Activated T-helper 1 cell treated with Interleukin-2 at 50 U/mL for 16 hours (primary cell): Measurements from ENCODE around the gene FAM53A.
"Not testable (repeated sequence)": the region's sequence is repeated elsewhere in the genome, so short reads cannot be mapped to it uniquely, and the experiment has no call there.

Source experiments
- DNase-seq: peaks from one replicate; pipeline ENCODE4 v3.0.0-alpha.2; 2020; ENCODE audit warnings: low read depth

FAM53A gene

DNA sequence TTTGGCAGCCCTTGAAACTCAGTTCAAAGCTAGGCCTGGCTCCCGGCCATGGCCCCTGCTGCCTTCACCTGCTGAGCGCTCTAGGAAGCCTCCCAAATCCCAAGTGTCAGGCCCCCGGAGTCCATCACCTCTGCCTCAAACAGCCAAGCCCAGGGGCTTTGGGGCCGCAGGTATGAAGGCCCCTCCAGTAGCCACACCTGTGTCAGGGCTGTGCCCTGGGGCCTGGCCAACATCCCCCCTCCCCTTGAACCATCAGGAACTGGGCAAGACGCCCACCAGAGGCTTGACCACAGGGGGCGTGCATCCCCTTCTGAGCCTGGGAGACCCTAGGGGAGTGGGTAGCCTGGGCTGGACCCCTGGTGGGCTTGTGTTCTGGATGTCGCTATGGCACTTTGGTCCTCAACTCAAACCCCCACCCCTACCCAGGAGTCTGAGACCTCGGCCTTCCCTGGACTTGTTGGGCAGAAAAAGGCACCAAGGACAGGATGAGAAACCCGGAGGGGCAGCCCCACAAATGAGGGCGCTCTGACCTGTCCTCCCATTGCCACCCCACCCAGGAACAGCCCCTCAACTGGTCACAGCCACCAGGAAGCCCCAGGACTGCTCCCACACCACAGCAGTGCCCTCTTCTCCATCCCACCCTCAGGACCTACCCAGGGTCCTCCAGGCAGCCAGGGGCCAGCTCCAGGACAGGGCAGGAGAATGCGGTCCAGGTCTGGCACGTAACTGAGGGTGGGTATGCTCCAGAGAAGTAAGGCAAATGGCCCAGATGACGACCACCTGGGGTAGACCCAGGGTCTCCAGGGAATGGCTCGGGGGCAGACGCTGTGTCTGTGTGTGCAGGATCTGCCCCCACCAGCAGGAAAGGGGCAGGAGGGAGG, 32.2 kb upstream of the FAM53A start:
- DNase-seq: no peak

DNA sequence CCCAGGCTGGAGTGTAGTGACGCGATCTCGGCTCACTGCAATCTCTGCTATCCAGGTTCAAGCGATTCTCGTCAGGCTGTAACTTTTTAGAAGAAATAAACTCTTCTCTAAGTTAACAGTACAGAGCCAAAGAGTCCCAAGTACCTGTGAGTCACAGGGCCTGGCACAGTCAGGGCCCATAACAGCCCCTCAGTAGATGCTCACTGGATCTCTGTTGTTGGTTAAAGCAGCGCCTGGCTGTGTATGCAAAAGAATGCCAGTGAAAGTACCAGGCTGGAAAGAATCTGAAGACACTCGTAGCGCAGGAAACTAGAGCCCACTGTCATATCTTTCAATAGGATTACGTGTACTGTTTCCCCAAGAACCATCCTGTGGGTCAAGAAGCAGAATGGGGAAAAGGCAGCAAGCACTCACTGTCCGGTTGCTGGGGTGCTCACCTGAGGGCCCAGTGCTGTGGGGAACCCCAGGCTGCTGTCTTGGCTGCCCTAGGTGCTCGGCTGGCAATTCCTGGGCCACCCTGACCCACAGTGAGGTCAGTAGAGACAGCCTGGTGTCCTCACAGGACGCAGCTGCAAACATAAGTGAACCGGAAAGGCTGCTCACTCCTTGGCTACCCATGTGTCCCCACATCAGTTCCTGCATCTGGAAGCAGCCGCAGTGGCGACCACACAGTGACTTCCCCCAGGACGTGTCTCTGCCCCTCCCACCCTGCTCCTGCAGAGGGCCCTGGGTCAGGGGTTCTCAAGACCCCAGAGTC, 31.1 kb upstream of the FAM53A start:
- DNase-seq: no peak

DNA sequence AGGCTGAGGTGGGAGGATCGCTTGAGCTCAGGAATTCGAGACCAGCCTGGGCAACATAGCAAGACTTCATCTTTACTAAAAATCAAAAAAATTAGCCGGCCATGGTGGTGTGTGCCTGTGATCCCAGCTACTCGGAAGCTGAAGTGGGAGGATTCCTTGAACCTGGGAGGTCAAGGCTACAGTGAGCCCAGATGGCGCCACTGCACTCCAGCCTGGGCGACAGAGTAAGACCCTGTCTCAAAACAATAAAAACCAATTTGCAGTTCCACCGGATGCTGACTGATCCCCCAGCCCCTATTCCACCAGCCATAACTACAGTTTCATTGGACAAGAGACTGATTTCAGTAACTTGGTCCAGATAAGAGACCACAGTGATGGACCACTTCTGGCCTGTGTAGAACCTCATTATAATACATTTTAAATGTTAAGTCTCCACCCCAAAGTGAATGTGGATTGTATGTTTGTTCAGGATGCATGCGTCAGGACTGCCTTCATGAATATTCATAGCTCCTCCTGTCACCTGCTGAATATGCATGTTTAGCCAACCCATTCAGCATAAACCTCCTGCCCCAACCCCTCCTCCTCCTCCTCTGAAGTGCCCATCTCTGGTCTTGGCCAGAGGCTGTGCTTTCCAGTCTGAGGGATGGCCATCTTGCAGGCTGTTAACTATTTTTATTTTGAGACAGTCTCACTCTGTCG, 30.3 kb upstream of the FAM53A start:
- no peak for DNase-seq

DNA sequence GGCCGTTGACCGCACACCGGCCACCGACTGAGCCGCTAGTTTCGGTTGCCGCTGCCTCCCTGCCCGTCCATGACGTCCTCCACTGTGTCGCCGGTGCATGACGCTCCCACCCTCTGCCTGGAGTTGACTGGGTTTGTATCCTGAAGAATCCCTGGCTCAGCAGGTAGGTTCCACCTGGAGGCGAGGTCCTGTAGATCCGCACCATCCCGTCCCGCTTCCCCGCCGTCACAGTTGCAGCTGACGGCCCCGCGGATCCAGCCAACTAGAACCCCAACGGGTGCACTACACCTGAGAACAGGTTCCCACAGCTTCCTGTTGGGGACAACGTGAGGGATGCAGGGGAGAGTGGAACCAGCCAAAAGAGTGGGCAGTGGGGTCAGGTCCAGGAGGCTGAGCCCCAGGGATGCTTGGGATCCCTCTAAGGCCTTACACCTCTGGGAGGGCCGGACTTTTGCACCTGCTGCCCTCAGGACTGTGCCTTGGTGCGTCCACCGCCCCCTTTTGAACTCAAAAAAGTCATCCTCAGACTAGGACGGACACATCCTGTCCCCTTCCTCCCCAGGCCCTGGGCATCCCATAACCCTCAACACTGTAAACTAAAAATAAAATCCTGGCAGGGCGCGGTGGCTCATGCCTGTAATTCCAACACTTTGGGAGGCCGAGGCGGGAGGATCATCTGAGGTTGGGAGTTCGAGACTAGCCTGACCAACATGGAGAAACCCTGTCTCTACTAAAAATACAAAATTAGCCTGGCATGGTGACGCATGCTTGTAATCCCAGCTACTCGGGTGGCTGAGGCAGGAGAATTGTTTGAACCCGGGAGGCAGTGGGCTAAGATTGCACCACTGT, 29.1 kb upstream of the FAM53A start:
- no peak for DNase-seq

DNA sequence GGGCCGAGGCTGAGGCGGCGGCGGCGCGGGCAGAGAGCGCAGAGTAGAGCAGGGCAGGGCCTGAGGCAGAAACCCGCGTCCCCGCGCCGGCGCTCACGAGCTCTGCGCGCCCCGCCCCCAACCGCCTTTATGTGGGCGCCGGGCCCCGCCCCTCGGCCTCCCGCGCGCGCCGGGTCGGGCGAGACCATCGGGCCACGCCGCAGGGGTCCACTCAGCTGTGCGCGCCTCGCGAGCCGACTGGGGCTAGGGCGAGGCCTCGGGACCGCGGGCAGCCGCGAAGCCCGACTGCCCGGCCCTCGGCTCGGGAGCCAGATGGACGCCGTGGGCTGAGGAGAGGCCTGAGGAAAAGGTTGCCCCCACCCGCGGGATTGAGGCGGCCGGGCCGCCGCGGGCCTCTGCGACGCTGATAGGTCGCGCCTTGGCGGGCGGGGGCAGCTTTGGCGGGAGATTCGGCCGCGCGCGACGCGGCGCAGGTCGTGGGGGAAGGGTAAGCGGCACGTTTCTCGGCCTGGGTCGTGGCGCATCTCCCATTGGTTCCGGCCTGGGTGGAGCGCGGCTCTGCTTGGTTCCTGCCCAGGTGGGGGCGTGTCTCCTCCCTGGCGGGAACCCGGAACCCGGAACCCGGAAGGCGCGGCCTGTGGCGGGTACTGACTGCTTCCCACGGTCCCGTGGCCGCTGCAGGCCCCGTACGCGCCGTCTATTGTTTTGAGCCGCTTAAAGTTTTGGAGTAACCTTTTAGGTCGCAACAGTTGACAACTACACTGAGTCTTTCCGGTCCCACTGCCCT, 28.3 kb upstream of the FAM53A start, which contains the start of gene SLBP:
Gene SLBP, minus strand, starts transcription at position 104 of the 787 bp plus-strand sequence. CDS start 131 bp downstream, outside the sequence.
- peak; percentile 99 for DNase-seq

DNA sequence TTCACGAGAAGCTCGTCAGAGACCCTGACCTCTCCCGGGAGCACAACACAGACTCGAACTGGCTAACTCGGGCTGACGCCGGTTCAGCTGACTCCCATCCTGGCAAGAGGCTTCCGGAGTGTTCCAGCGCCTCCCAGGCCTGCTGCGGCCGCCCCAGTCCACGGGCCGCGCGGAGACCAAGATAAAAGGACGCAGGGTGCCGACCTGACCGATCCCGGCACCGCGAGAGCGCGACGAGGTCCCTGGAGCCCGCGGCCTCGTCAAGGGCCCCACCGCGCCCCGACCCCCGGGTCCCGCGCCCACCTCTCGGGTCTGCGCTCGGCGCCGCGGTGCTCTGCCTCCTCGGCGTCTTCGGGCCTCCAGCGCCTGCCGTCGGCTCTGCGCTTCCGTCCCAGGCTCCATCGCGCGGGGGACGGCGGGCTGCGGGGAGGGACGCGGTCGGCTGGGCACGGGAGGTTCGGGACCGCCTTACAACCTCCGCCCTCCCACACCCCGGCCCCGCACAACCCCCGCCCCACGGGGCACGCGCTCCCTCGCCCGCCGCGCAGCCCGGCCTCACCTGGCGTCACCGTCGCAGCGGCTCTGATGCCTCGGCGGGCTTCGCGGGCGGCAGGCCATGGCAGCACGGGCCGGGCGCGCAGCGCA, 27.6 kb upstream of the FAM53A start:
- DNase-seq: no peak

DNA sequence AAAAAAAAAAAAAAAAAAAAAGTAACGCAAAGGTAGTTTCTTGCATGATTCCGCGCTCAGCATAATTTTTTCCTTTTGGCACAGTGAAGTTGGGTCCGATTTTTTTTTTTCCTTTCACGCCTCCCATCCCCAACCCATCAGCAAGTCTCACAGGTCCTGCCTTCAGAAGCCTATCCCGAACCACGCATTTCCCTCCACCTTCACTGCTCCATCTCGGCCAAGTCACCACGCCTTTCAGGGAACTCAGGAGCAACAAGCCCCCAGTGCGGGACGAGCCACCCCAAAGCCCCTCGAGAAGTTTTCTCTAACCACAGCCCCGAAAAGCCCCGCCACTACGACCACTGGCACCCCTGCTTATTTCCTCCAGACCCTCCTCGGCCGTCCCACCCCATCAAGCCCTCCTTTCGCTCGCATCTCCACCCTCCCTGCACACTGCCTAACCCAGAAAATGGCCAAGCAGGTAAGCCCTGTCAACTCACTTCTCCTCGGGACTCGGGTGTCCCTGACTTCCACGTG, 27.0 kb upstream of the FAM53A start:
- DNase-seq: no peak

DNA sequence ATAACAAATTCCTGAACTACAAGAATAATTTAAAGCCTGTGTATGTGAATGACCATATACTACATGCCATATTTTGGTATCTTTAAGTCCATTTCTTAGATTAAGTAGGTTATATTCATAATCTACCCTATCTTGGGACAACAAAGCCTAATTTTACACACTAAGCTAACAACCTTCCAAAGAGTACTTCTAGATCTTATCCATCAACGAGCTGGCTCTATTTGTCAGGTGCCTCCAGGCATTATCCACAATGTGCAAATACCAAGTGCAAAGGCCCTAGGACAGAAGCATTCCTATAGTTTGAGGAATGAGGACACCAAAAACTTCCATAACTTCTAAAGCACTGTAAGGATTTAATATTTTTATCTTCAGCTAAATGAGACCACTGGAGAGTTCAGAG, 24.5 kb upstream of the FAM53A start:
- no peak for DNase-seq

DNA sequence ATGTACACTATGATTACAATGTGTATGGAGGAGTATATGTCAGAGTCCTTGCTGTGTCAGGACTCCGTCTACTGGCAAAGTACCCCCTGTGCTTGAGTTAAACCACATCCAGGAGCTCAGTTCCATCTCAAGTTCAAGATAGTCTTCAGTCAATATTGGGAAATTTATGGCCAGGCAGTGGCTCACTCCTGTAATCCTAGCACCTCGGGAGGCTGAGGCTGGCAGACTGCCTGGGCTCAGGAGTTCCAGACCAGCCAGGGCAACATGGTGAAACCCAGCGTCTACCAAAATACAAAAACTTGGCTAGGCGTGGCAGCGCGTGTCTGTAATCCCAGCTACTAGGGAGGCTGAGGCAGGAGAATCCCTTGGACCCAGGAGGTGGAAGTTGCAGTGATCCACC, 22.2 kb upstream of the FAM53A start:
- no peak for DNase-seq

DNA sequence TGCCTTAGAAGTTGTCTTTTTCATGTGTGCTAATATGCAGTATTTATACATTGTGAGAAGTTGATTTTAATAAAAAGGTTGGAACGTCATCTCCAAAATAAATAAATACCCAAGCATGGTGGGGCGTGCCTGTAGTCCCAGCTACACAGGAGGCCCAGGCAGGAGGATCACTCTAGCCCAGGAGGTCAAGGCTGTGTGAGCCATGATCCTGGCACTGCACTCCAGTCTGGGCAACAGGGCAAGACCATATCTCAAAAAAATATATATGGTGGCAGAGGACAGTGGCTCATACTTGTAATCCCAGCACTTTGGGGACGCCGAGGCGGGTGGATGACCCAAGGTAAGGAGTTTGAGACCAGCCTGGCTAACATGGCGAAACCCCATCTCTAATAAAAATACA, 21.6 kb upstream of the FAM53A start:
- no peak for DNase-seq

DNA sequence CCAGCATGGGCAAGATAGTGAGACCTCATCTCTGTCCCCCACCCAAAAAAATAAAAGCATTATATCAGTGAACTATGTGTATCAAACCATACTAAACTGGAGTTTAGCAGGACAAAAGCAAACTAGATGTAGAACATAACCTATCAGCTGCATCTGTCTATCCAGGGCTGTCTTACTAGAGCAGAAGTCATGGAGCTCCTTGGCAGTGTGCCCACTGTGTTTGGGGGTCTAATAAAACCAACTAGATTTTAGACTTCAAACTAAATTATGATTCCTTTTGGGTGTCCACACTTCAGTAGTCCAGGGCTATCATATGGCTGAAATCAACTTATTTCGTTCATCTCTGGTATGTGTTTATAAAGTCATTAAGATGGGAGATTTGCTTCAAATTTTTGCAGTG, 19.8 kb upstream of the FAM53A start:
- no peak for DNase-seq

DNA sequence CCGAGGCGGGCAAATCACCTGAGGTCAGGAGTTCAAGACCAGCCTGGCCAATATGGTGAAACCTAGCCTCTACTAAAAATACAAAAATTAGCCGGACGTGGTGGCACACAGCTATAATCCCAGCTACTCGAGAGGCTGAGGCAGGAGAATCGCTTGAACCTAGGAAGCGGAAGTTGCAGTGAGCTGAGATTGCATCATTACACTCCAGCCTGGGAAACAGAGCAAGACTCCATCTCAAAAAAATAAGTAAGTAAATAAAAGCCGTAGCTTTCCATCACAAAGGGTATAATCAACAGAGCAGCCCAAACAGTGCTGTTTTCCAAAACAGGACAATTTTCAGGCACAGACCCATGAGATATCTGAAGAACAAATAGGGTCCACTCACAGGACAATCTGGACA, 17.6 kb upstream of the FAM53A start:
- not testable (repeated sequence) for DNase-seq

DNA sequence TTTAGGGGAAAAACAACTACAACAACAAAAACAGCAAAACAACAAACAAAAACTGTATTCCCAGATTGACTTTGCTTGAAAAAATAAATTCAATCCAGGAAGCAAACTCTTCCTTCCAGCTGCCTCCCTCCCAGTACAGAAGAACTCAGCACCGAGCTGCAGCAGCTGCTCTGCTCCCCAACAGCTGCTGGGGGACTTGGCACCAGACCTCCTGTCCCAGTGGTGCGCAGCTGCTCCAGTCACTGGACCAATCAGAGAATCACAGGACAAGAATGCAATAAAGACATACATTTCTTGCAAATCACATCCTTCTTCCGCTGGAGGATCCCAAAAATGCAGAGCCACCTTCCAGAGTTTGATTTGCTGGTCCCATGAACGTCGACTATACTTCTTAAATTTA, 11.8 kb upstream of the FAM53A start:
- DNase-seq: no peak

DNA sequence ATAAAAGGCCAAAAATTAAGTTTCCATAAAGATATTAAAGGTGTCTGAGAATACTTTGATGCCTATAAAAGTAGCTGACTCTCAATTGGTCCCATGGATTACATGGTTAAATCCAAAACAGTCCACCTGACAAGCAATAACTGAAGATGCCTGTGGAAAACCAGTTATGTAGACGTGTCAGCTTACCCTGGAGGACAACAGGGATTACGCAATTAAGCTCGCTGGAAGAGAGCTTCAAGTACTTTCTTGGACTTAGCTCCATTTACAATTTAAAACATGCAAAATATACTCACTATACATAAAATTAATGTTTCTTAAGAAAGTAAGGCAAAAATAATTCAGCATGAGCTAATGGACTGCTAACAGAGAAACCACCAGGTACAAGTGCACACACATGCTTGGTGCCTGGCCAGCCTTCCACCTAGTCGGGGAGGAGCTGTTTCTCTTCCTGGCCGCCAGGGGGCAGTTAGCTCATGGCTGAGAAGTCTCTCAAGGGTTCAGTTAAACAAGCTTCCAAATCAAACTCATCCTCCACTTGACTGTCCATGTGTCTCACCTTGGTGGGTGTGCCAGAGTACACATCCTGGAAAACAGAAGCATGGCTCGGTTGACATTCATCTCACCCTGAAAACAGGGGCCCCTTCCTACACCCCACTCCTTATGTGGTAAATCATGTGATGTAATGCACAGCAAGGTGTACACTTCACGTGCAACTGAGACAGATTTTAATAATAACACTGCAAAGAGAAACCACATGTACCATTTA, 9.2 kb upstream of the FAM53A start:
- peak; percentile 63 for DNase-seq

DNA sequence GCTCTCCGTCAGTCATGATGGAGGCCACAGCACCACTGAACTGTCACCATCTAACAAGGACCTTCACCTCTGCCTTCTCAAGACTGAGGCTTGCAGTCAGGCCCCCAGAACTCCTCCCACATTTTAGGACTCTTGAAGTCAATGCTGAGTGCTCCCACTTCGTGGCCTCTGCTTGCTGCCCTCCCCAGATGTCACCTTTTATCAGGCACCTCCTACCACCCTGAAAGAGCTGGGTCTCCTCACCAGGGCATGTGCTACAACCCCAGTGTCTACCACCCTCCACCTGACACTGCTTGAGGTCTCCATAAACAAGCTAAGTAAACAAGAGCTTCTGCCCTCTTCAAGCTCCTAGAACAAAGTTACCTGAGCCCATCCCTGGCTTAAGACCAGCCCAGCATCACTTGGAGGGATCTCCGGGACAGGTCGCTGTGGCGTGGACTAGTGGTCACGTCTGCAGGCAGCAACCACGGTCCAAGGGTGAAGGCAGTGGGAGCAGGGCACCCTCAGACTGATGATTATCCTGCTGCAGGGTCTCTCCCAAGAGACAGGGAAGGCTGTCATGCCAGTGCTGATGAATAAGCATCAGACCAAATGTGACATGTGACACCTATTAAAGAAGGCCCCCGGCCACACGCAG, 7.7 kb upstream of the FAM53A start:
- DNase-seq: no peak

DNA sequence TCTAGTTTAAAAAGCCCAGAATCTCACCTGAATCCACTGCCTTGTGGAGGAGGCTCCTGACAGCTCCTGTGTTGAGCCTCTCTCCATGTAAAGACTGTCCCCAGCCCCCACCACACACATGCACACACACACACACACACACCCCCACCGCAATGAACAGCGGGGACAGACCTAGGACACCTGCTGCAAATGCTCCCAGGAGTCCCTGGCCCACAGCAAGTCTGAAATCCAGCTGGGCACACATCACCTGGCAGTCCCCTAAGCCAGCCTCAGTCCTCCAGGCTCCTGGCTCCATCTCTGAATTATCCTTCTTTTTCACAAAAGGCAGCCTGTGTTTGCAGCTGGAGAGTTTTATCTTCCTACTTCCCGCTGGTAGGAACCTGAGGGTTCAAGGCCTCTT, 6.6 kb upstream of the FAM53A start:
- no peak for DNase-seq

DNA sequence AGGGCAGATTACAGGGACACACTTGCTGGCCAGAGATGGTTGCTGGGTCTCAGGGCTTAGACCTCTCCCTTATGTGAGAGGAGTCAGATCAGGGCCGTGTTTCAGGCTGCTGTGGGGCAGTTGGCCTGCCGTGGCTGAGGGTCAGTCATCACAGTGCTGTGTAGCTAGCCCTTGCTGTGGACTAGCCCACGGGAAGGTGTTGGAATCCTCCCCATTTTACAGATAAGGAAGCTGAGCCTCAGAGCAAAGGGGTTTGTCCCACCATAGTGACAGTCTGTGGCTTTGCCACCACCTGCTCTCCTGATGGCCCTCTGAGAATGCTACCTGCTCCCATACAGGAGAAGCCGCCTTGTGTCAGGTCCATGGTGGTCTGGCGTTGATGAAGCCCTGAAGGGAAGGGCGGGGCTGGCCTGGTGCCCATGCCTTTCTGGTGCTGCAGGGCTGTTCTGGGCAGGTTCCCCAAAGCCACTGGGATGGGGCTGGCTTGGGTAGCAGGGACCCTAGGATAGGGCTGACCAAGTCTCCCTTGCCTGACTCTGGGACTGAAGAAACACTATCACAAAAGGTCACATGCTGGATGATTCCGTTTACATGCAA, 2.4 kb upstream of the FAM53A start:
- no peak for DNase-seq
